Tibial nerve (tissue), 4 donors: ENCODE data around the gene TJP1. TPM values are rescaled to one million over a fixed set of nuclear protein-coding genes. Genes with fewer than 3 reads are reported as not detected.

Experiments used
- DNase-seq, 2 donors: peaks; one replicate each; pipeline ENCODE4 v3.0.0-alpha.2; 2019; ENCODE audit warnings: low spot score in 2 of 2
- H3K27ac ChIP-seq, 4 donors: fragments of 200-600 bp; sonication (generic) in 3 of 4; one replicate each; pipeline ENCODE4 v1.5.1; 2017 to 2019; ENCODE audit warnings: mild to moderate bottlenecking in 1 of 4
- H3K27me3 ChIP-seq, 2 donors: fragments of 200-600 bp; sonication (generic) in 1 of 2; one replicate each; pipeline versions ENCODE4 v1.5.1 to v1.6.0; 2017 to 2019
- H3K36me3 ChIP-seq, 3 donors: fragments of 200-600 bp; sonication (generic); one replicate each; pipeline ENCODE4 v1.5.1; 2018 to 2019
- H3K4me1 ChIP-seq, 4 donors: fragments of 200-600 bp; sonication (generic) in 3 of 4; one replicate each; pipeline ENCODE4 v1.5.1; 2017 to 2019
- H3K4me3 ChIP-seq, 4 donors: fragments of 200-600 bp; sonication (generic) in 3 of 4; one replicate each; pipeline ENCODE4 v1.5.1; 2017 to 2019; ENCODE audit warnings: mild to moderate bottlenecking in 1 of 4, moderate library complexity in 1 of 4
- H3K9me3 ChIP-seq, 4 donors: fragments of 200-600 bp; sonication (generic) in 3 of 4; one replicate each; pipeline ENCODE4 v1.5.1; 2017 to 2019
- CTCF ChIP-seq, 5 experiments: fragments of 200-600 bp in 3 of 5; fragments of 450-650 bp in 2 of 5; sonication (generic) in 3 of 5; IDR thresholded peaks; one replicate each; pipeline ENCODE4 v1.5.1; 2016 to 2019; ENCODE audit warnings: antibody characterized with exemption in 5 of 5, mild to moderate bottlenecking in 3 of 5, moderate library complexity in 2 of 5
- EP300 ChIP-seq, 2 donors: sonication (generic); formaldehyde crosslinking; IDR thresholded peaks; one replicate each; pipeline ENCODE4 v1.6.1; 2017; ENCODE audit warnings: antibody characterized with exemption in 2 of 2, mild to moderate bottlenecking in 1 of 2
- POLR2A ChIP-seq, 2 donors: fragments of 450-650 bp; IDR thresholded peaks; one replicate each; pipeline ENCODE4 v1.6.1; 2017; ENCODE audit warnings: antibody characterized with exemption in 2 of 2, mild to moderate bottlenecking in 2 of 2, moderate library complexity in 2 of 2
- WGBS, 2 donors: methylation state at CpG; one replicate each; pipeline ENCODE4 v1.1.5; 2018; 5-methylcytosine and 5-hydroxymethylcytosine counted together
- total RNA-seq, 4 donors: library from RNA; depleted of rRNA; stranded (reverse); fragments of >200 nt; gene quantifications; one replicate each; pipeline ENCODE4 v1.1.0, GENCODE V29; 2016

Gene TJP1
- total RNA-seq, 4 donors from 2014 or later: 163 to 416 (median 403) TPM

GRCh38 chr15:29859293-29859692 lies 37.0 kb upstream of the TJP1 start:
- Histone ChIP-seq H3K36me3 (no peaks in the 10 kb centered on the region), H3K9me3 (no peaks in the 10 kb centered on the region), H3K4me3 (no peak overlapping the region), H3K27me3 (no peaks in the 10 kb centered on the region), H3K4me1 (peaks cover 0 to 28% (median 0%) of the 10 kb centered on the region in 4 donors), H3K27ac (peak overlapping the region in 2 of 4 donors; percentile 68)
- no peak for TF ChIP-seq POLR2A (IDR thresholded peaks at IDR 0.05)
- no peak for TF ChIP-seq CTCF (IDR thresholded peaks at IDR 0.05)
- TF ChIP-seq EP300 (IDR thresholded peaks at IDR 0.05): no peak
- WGBS, 2 donors: 64 to 68% methylated on average over 4 of the region's 4 CpGs
- no peak for DNase-seq

- no peak for DNase-seq
- Histone ChIP-seq H3K4me1 (peaks cover 0 to 16% (median 0%) of the 10 kb centered on the region in 4 donors), H3K9me3 (no peaks in the 10 kb centered on the region), H3K27me3 (no peaks in the 10 kb centered on the region), H3K4me3 (no peak overlapping the region), H3K27ac (no peak overlapping the region), H3K36me3 (no peaks in the 10 kb centered on the region)
- 69 to 78% methylated on average over 5 of the region's 5 CpGs for WGBS, 2 donors
- TF ChIP-seq CTCF (IDR thresholded peaks at IDR 0.05) (no peak), POLR2A (IDR thresholded peaks at IDR 0.05) (no peak), EP300 (IDR thresholded peaks at IDR 0.05) (no peak)
Observed at GRCh38 chr15:29857221-29857789, 35.0 kb upstream of the TJP1 start.

GRCh38 chr15:29854413-29854812 lies 32.1 kb upstream of the TJP1 start:
- no peaks in the 10 kb centered on the region for H3K36me3 ChIP-seq
- H3K4me3 ChIP-seq: no peak overlapping the region
- no peaks in the 10 kb centered on the region for H3K27me3 ChIP-seq
- 45 to 55% methylated on average over 6 of the region's 6 CpGs for WGBS, 2 donors
- peaks cover 0 to 11% (median 0%) of the 10 kb centered on the region in 4 donors for H3K9me3 ChIP-seq
- peak overlapping the region in 1 of 4 donors; percentile 51 for H3K27ac ChIP-seq
- no peak for TF ChIP-seq POLR2A (IDR thresholded peaks at IDR 0.05)
- no peak for TF ChIP-seq EP300 (IDR thresholded peaks at IDR 0.05)
- no peak for TF ChIP-seq CTCF (IDR thresholded peaks at IDR 0.05)
- no peak for DNase-seq
- peaks cover 0 to 8% (median 0%) of the 10 kb centered on the region in 4 donors for H3K4me1 ChIP-seq

- Histone ChIP-seq H3K9me3 (peaks cover 0 to 12% (median 0%) of the 10 kb centered on the region in 4 donors), H3K27me3 (no peaks in the 10 kb centered on the region), H3K4me3 (no peak overlapping the region), H3K36me3 (no peaks in the 10 kb centered on the region), H3K4me1 (peaks cover 0 to 5% (median 0%) of the 10 kb centered on the region in 4 donors), H3K27ac (no peak overlapping the region)
- WGBS, 2 donors: 92 to 94% methylated on average over 8 of the region's 8 CpGs
- TF ChIP-seq EP300 (IDR thresholded peaks at IDR 0.05): no peak
- TF ChIP-seq POLR2A (IDR thresholded peaks at IDR 0.05): no peak
- TF ChIP-seq CTCF (IDR thresholded peaks at IDR 0.05): no peak
- no peak for DNase-seq
Observed at GRCh38 chr15:29853211-29853987, 31.1 kb upstream of the TJP1 start.

GRCh38 chr15:29852201-29852600 lies 29.9 kb upstream of the TJP1 start:
- no peak for DNase-seq
- peaks cover 0 to 24% (median 0%) of the 10 kb centered on the region in 4 donors for H3K9me3 ChIP-seq
- WGBS, 2 donors: 84 to 90% methylated on average over 3 of the region's 3 CpGs
- H3K36me3 ChIP-seq: no peaks in the 10 kb centered on the region
- peaks cover 0 to 5% (median 0%) of the 10 kb centered on the region in 4 donors for H3K4me1 ChIP-seq
- no peak overlapping the region for H3K27ac ChIP-seq
- H3K27me3 ChIP-seq: no peaks in the 10 kb centered on the region
- H3K4me3 ChIP-seq: no peak overlapping the region
- no peak for TF ChIP-seq POLR2A (IDR thresholded peaks at IDR 0.05)
- no peak for TF ChIP-seq EP300 (IDR thresholded peaks at IDR 0.05)
- TF ChIP-seq CTCF (IDR thresholded peaks at IDR 0.05): no peak
